Suprapubic skin (tissue), 4 donors: Measurements from ENCODE around the gene FNDC11.

ENCODE experiments used
- CTCF ChIP-seq, 2 donors: fragments of 200-600 bp in 1 of 2; fragments of 450-650 bp in 1 of 2; sonication (generic) in 1 of 2; IDR thresholded peaks; one replicate each; pipeline ENCODE4 v1.5.1; 2016 to 2019; ENCODE audit warnings: antibody characterized with exemption in 2 of 2, mild to moderate bottlenecking in 1 of 2, moderate library complexity in 1 of 2
- EP300 ChIP-seq: sonication (generic); formaldehyde crosslinking; IDR thresholded peaks from one replicate; pipeline ENCODE4 v1.6.1; 2017; ENCODE audit warnings: antibody characterized with exemption
- POLR2A ChIP-seq, 2 donors: fragments of 450-650 bp; IDR thresholded peaks; one replicate each; pipeline ENCODE4 v1.6.1; 2017; ENCODE audit warnings: antibody characterized with exemption in 2 of 2, mild to moderate bottlenecking in 2 of 2, moderate library complexity in 2 of 2
- POLR2AphosphoS5 ChIP-seq, 3 donors: sonication (generic); formaldehyde crosslinking; IDR thresholded peaks; one replicate each; pipeline ENCODE4 v1.6.1; 2017; ENCODE audit warnings: antibody characterized with exemption in 3 of 3

- no peak for TF ChIP-seq CTCF (IDR thresholded peaks at IDR 0.05)
- no peak for TF ChIP-seq POLR2A (IDR thresholded peaks at IDR 0.05)
- TF ChIP-seq EP300: no peak
- TF ChIP-seq POLR2AphosphoS5 (IDR thresholded peaks at IDR 0.05): no peak
Observed at GRCh38 chr20:63562461-63563224, 8.7 kb downstream of the FNDC11 start.
